Measurements from ENCODE around the gene ABO.
"Not testable (repeated sequence)": the region's sequence is repeated elsewhere in the genome, so short reads cannot be mapped to it uniquely, and the experiment has no call there.

Gene ABO

DNA sequence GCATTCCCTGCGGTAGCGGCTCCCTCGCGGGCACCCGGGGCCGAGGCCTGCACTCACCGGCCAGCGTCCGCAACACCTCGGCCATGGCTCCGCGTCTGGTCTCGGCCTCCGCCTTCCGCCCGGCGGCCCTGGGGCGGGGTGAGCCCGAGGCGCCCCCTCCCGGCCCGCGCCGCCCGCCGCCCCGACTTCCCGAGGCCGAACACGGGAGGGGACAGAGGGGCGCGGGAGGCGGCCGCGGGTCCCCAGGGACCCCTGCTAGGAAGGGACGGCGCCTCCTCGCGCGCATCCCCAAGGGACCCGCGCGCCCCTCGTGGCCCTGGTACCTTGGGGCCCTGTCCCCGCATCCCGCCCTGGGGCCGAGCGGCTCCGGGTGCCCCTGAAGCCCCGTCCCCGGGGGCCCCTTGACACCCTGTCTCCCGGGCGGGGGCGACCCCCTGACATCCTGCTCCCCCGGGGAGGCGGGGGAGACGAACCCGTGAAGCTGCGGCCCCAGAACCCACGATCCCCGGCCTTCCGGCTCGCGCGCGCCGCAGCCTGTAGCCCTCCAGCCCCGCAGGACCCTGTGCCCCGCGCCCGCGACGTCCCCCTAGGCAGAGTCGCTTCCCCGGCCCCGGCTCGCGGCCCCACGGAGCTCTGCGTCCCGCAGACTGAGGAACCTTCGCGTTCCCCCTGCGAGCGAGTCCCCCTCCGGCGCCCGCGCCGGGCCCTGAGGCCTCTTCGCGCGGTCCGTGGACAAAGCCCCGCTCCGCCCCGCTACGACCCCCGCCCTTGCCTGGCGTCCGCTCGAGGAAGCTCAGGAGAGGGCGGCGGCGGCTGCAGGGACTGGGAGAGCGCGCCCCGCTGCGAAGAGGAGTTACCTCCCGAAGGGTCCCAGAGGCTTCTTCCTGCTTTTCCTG is at the start of gene ABO:
Gene ABO (minus strand): TSS at position 97 of the 896 bp plus-strand sequence.
- peaks cover 16 to 25% of the 10 kb centered on the region in 2 donors for H3K4me1 ChIP-seq (ENCODE audit: control insufficient read depth in 2 of 2, insufficient read depth in 2 of 2, low read length in 2 of 2)
- H3K36me3 ChIP-seq (ENCODE audit: control insufficient read depth in 2 of 2, insufficient read depth in 2 of 2, low read length in 2 of 2) = no peaks in the 10 kb centered on the region
- no peaks in the 10 kb centered on the region for H3K9me3 ChIP-seq (ENCODE audit: control insufficient read depth in 2 of 2, low read length in 2 of 2)
- peaks cover 0 to 5% of the 10 kb centered on the region in 2 donors for H3K27me3 ChIP-seq (ENCODE audit: control insufficient read depth in 2 of 2, insufficient read depth in 2 of 2, low read length in 2 of 2)
- peak within 1 kb of the TSS; percentile 93 to 94 for H3K27ac ChIP-seq (ENCODE audit: low read depth in 2 of 2, low read length in 2 of 2)
- peak within 1 kb of the TSS; percentile 64 to 75 for H3K4me3 ChIP-seq (ENCODE audit: low read length in 2 of 2)
- peak within 1 kb of the TSS; percentile 74 to 90 for H3K9ac ChIP-seq (ENCODE audit: low read depth in 1 of 2, low read length in 2 of 2)

GRCh38 chr9:133323991-133324703 is 49.1 kb upstream of the ABO start:
- H3K4me1 ChIP-seq (ENCODE audit: control insufficient read depth in 2 of 2, insufficient read depth in 2 of 2, low read length in 2 of 2) = no peaks in the 10 kb centered on the region

GRCh38 chr9:133323211-133323610 is 48.2 kb upstream of the ABO start:
- H3K9me3 ChIP-seq (ENCODE audit: control insufficient read depth in 2 of 2, low read length in 2 of 2) = no peaks in the 10 kb centered on the region
- no peak overlapping the region for H3K4me3 ChIP-seq (ENCODE audit: low read length in 2 of 2)
- H3K4me1 ChIP-seq (ENCODE audit: control insufficient read depth in 2 of 2, insufficient read depth in 2 of 2, low read length in 2 of 2) = no peaks in the 10 kb centered on the region
- H3K27ac ChIP-seq (ENCODE audit: low read depth in 2 of 2, low read length in 2 of 2) = no peak overlapping the region
- H3K27me3 ChIP-seq (ENCODE audit: control insufficient read depth in 2 of 2, insufficient read depth in 2 of 2, low read length in 2 of 2) = no peaks in the 10 kb centered on the region
- H3K36me3 ChIP-seq (ENCODE audit: control insufficient read depth in 2 of 2, insufficient read depth in 2 of 2, low read length in 2 of 2) = no peaks in the 10 kb centered on the region
- no peak overlapping the region for H3K9ac ChIP-seq (ENCODE audit: low read depth in 1 of 2, low read length in 2 of 2)

More at GRCh38 chr9:133323991-133324703, 49.1 kb upstream of the ABO start:
- no peaks in the 10 kb centered on the region for H3K27me3 ChIP-seq (ENCODE audit: control insufficient read depth in 2 of 2, insufficient read depth in 2 of 2, low read length in 2 of 2)
- H3K36me3 ChIP-seq (ENCODE audit: control insufficient read depth in 2 of 2, insufficient read depth in 2 of 2, low read length in 2 of 2) = no peaks in the 10 kb centered on the region
- no peak overlapping the region for H3K27ac ChIP-seq (ENCODE audit: low read depth in 2 of 2, low read length in 2 of 2)
- H3K4me3 ChIP-seq (ENCODE audit: low read length in 2 of 2) = no peak overlapping the region
- no peak overlapping the region for H3K9ac ChIP-seq (ENCODE audit: low read depth in 1 of 2, low read length in 2 of 2)
- H3K9me3 ChIP-seq (ENCODE audit: control insufficient read depth in 2 of 2, low read length in 2 of 2) = no peaks in the 10 kb centered on the region

- Histone ChIP-seq H3K9me3 (ENCODE audit: control insufficient read depth in 2 of 2, low read length in 2 of 2) (no peaks in the 10 kb centered on the region), H3K4me1 (ENCODE audit: control insufficient read depth in 2 of 2, insufficient read depth in 2 of 2, low read length in 2 of 2) (no peaks in the 10 kb centered on the region), H3K4me3 (ENCODE audit: low read length in 2 of 2) (no peak overlapping the region), H3K27ac (ENCODE audit: low read depth in 2 of 2, low read length in 2 of 2) (no peak overlapping the region), H3K9ac (ENCODE audit: low read depth in 1 of 2, low read length in 2 of 2) (no peak overlapping the region), H3K27me3 (ENCODE audit: control insufficient read depth in 2 of 2, insufficient read depth in 2 of 2, low read length in 2 of 2) (no peaks in the 10 kb centered on the region), H3K36me3 (ENCODE audit: control insufficient read depth in 2 of 2, insufficient read depth in 2 of 2, low read length in 2 of 2) (no peaks in the 10 kb centered on the region)
Observed at GRCh38 chr9:133322701-133323100, 47.7 kb upstream of the ABO start.

GRCh38 chr9:133321411-133321935 is 46.5 kb upstream of the ABO start:
- no peaks in the 10 kb centered on the region for H3K27me3 ChIP-seq (ENCODE audit: control insufficient read depth in 2 of 2, insufficient read depth in 2 of 2, low read length in 2 of 2)
- no peak overlapping the region for H3K4me3 ChIP-seq (ENCODE audit: low read length in 2 of 2)
- H3K9me3 ChIP-seq (ENCODE audit: control insufficient read depth in 2 of 2, low read length in 2 of 2) = no peaks in the 10 kb centered on the region
- no peak overlapping the region for H3K9ac ChIP-seq (ENCODE audit: low read depth in 1 of 2, low read length in 2 of 2)
- no peaks in the 10 kb centered on the region for H3K4me1 ChIP-seq (ENCODE audit: control insufficient read depth in 2 of 2, insufficient read depth in 2 of 2, low read length in 2 of 2)
- no peak overlapping the region for H3K27ac ChIP-seq (ENCODE audit: low read depth in 2 of 2, low read length in 2 of 2)
- no peaks in the 10 kb centered on the region for H3K36me3 ChIP-seq (ENCODE audit: control insufficient read depth in 2 of 2, insufficient read depth in 2 of 2, low read length in 2 of 2)

DNA sequence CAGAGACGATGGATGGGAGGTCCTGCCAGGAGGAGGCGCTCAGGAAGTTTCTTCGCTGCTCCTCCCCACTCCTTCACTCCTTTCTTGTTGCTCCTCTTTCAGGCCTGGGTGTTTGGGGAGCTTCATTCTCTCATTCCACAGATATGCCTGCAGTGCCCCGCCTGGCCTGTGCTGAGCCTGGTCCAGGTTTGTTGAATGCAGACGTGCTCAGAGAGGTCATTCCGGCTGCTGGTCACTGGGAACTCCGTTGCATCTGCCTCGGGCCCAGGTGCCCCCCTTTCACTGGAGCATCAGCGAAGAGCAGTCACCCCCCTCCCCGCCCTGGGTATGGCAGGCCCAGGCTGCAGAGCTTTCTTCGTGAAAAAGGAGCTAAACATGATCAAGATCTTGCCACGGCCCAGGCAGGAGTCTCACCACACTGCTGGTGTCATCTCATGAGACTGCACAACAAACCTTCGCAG is 45.5 kb upstream of the ABO start:
- H3K36me3 ChIP-seq (ENCODE audit: control insufficient read depth in 2 of 2, insufficient read depth in 2 of 2, low read length in 2 of 2) = no peaks in the 10 kb centered on the region
- H3K4me1 ChIP-seq (ENCODE audit: control insufficient read depth in 2 of 2, insufficient read depth in 2 of 2, low read length in 2 of 2) = no peaks in the 10 kb centered on the region
- no peaks in the 10 kb centered on the region for H3K9me3 ChIP-seq (ENCODE audit: control insufficient read depth in 2 of 2, low read length in 2 of 2)
- H3K27me3 ChIP-seq (ENCODE audit: control insufficient read depth in 2 of 2, insufficient read depth in 2 of 2, low read length in 2 of 2) = no peaks in the 10 kb centered on the region
- H3K27ac ChIP-seq (ENCODE audit: low read depth in 2 of 2, low read length in 2 of 2) = no peak overlapping the region
- H3K4me3 ChIP-seq (ENCODE audit: low read length in 2 of 2) = no peak overlapping the region
- H3K9ac ChIP-seq (ENCODE audit: low read depth in 1 of 2, low read length in 2 of 2) = no peak overlapping the region

DNA sequence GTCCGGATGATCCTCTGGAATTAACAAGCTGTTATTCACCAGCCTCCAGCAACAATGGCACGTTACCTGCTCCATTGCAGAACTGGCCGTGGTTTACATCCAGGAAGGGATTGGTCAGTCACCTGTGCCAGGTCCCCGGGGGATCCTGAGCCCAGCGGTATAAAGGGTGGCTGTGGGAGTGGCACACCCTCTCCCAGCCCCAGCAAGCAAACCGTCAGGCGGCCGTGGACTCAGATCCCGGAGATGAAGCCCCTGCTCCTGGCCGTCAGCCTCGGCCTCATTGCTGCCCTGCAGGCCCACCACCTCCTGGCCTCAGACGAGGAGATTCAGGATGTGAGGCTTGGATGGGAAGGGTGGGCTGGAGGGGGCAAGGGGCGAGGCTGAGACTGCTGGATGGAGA is 42.5 kb upstream of the ABO start:
- not testable (repeated sequence) for H3K4me3 ChIP-seq (ENCODE audit: low read length in 2 of 2); H3K27me3 ChIP-seq (ENCODE audit: control insufficient read depth in 2 of 2, insufficient read depth in 2 of 2, low read length in 2 of 2); H3K9me3 ChIP-seq (ENCODE audit: control insufficient read depth in 2 of 2, low read length in 2 of 2); H3K27ac ChIP-seq (ENCODE audit: low read depth in 2 of 2, low read length in 2 of 2); H3K4me1 ChIP-seq (ENCODE audit: control insufficient read depth in 2 of 2, insufficient read depth in 2 of 2, low read length in 2 of 2); H3K9ac ChIP-seq (ENCODE audit: low read depth in 1 of 2, low read length in 2 of 2); H3K36me3 ChIP-seq (ENCODE audit: control insufficient read depth in 2 of 2, insufficient read depth in 2 of 2, low read length in 2 of 2)

DNA sequence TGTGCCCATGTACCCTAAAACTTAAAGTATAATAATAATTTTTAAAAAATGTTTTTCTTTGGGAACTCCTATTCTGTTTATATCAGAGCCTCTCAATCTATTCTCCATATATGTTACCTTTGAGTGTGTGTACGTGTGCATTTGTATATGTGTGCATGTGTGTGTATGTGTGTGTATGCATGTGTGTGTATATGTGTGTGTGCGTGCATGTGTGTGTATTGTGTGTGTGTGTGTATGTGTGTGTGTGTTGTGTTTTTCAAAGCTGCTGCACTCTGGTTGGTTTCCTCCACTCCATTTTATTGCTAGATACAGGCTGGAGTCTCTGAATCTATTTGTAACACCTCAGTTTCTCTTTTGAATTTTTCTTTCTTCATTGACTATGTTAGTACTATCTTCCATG is 41.0 kb upstream of the ABO start:
- no peak overlapping the region for H3K4me3 ChIP-seq (ENCODE audit: low read length in 2 of 2)
- no peak overlapping the region for H3K27ac ChIP-seq (ENCODE audit: low read depth in 2 of 2, low read length in 2 of 2)
- no peaks in the 10 kb centered on the region for H3K9me3 ChIP-seq (ENCODE audit: control insufficient read depth in 2 of 2, low read length in 2 of 2)
- H3K4me1 ChIP-seq (ENCODE audit: control insufficient read depth in 2 of 2, insufficient read depth in 2 of 2, low read length in 2 of 2) = no peaks in the 10 kb centered on the region
- H3K36me3 ChIP-seq (ENCODE audit: control insufficient read depth in 2 of 2, insufficient read depth in 2 of 2, low read length in 2 of 2) = no peaks in the 10 kb centered on the region
- no peaks in the 10 kb centered on the region for H3K27me3 ChIP-seq (ENCODE audit: control insufficient read depth in 2 of 2, insufficient read depth in 2 of 2, low read length in 2 of 2)
- H3K9ac ChIP-seq (ENCODE audit: low read depth in 1 of 2, low read length in 2 of 2) = no peak overlapping the region

- Histone ChIP-seq H3K9ac (ENCODE audit: low read depth in 1 of 2, low read length in 2 of 2) (no peak overlapping the region), H3K36me3 (ENCODE audit: control insufficient read depth in 2 of 2, insufficient read depth in 2 of 2, low read length in 2 of 2) (no peaks in the 10 kb centered on the region), H3K27ac (ENCODE audit: low read depth in 2 of 2, low read length in 2 of 2) (no peak overlapping the region), H3K27me3 (ENCODE audit: control insufficient read depth in 2 of 2, insufficient read depth in 2 of 2, low read length in 2 of 2) (no peaks in the 10 kb centered on the region), H3K4me3 (ENCODE audit: low read length in 2 of 2) (no peak overlapping the region), H3K4me1 (ENCODE audit: control insufficient read depth in 2 of 2, insufficient read depth in 2 of 2, low read length in 2 of 2) (no peaks in the 10 kb centered on the region), H3K9me3 (ENCODE audit: control insufficient read depth in 2 of 2, low read length in 2 of 2) (no peaks in the 10 kb centered on the region)
Observed at GRCh38 chr9:133309608-133310007, 34.6 kb upstream of the ABO start.

DNA sequence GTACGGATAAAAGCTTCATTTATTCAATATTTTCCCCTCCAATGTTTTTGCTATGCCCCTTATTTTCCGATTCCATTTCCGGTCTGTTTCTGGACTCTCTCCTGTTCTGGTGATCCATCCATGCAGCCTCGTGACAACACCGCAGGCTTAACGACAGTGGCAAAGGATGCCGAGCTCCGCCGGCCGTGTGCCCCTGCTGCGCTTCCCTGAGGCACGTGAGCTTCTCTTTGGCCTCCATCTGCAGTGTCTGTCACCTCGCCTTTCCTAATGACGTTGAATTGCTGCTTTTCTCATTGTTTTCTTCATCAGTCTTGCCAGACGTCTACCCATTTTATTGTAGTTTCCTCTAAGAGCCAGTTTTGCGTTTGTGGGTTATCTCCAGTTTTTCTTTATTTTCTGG is 32.3 kb upstream of the ABO start:
- Histone ChIP-seq H3K27ac (ENCODE audit: low read depth in 2 of 2, low read length in 2 of 2) (no peak overlapping the region), H3K36me3 (ENCODE audit: control insufficient read depth in 2 of 2, insufficient read depth in 2 of 2, low read length in 2 of 2) (no peaks in the 10 kb centered on the region), H3K4me3 (ENCODE audit: low read length in 2 of 2) (no peak overlapping the region), H3K9me3 (ENCODE audit: control insufficient read depth in 2 of 2, low read length in 2 of 2) (no peaks in the 10 kb centered on the region), H3K27me3 (ENCODE audit: control insufficient read depth in 2 of 2, insufficient read depth in 2 of 2, low read length in 2 of 2) (no peaks in the 10 kb centered on the region), H3K4me1 (ENCODE audit: control insufficient read depth in 2 of 2, insufficient read depth in 2 of 2, low read length in 2 of 2) (no peaks in the 10 kb centered on the region), H3K9ac (ENCODE audit: low read depth in 1 of 2, low read length in 2 of 2) (no peak overlapping the region)

Measured in mucosa of rectum (tissue), 2 donors.